CD14-positive monocyte (primary cell): ENCODE data around the gene PDGFB. TPM values are rescaled to one million over a fixed set of nuclear protein-coding genes. Genes with fewer than 3 reads are reported as not detected.

Experiments used
- DNase-seq, 3 donors: peaks; one replicate each; pipeline ENCODE4 v3.0.0-alpha.2; 2011 to 2022
- H2AFZ ChIP-seq: 2 replicates; pipeline ENCODE4 v1.6.0; 2012; ENCODE audit warnings: mild to moderate bottlenecking, low read depth, low read length, inconsistent platforms; ENCODE audit not compliant: insufficient read depth, poor library complexity, severe bottlenecking
- H3K27ac ChIP-seq, 2 donors: 1 replicate in 1 of 2; 2 replicates in 1 of 2; pipeline ENCODE4 v1.5.1; 2012 to 2013; ENCODE audit warnings: low read length in 2 of 2, control low read depth in 1 of 2, inconsistent platforms in 1 of 2, low read depth in 1 of 2, mild to moderate bottlenecking in 1 of 2
- H3K27me3 ChIP-seq, 2 donors: one replicate each; pipeline versions ENCODE4 v1.6.0 to v1.6.1; 2011 to 2013; ENCODE audit warnings: low read length in 2 of 2; ENCODE audit not compliant: control insufficient read depth in 2 of 2, insufficient read depth in 2 of 2
- H3K36me3 ChIP-seq, 2 donors: replicated peaks in 1 of 2; 1 replicate in 1 of 2; 2 replicates in 1 of 2; pipeline versions ENCODE4 v1.5.1 to v1.6.1; 2012 to 2013; ENCODE audit warnings: low read length in 2 of 2, control low read depth in 1 of 2, inconsistent platforms in 1 of 2, mild to moderate bottlenecking in 1 of 2; ENCODE audit not compliant: insufficient read depth in 2 of 2, control insufficient read depth in 1 of 2
- H3K4me1 ChIP-seq, 2 donors: 1 replicate in 1 of 2; 2 replicates in 1 of 2; pipeline versions ENCODE4 v1.5.1 to v1.6.1; 2012 to 2013; ENCODE audit warnings: low read length in 2 of 2, control low read depth in 1 of 2, inconsistent platforms in 1 of 2, mild to moderate bottlenecking in 1 of 2, moderate library complexity in 1 of 2; ENCODE audit not compliant: insufficient read depth in 2 of 2, control insufficient read depth in 1 of 2
- H3K4me2 ChIP-seq: replicated peaks from 2 replicates; pipeline ENCODE3; 2012; ENCODE audit warnings: low read length, moderate library complexity, mild to moderate bottlenecking; ENCODE audit not compliant: poor library complexity, severe bottlenecking; ENCODE audit errors: extremely low read depth
- H3K4me3 ChIP-seq, 3 experiments: fragments of 200-600 bp in 1 of 3; sonication (generic) in 1 of 3; replicated peaks in 1 of 3; 1 replicate in 2 of 3; 2 replicates in 1 of 3; pipeline ENCODE4 v1.5.1; 2011 to 2013; ENCODE audit warnings: low read length in 3 of 3, mild to moderate bottlenecking in 3 of 3, control low read depth in 2 of 3, low read depth in 2 of 3, inconsistent platforms in 1 of 3, moderate library complexity in 1 of 3
- H3K79me2 ChIP-seq: 2 replicates; pipeline ENCODE4 v1.6.0; 2012; ENCODE audit warnings: mild to moderate bottlenecking, control low read depth, inconsistent platforms, low read length, moderate library complexity; ENCODE audit not compliant: insufficient read depth
- H3K9ac ChIP-seq: 2 replicates; pipeline ENCODE4 v1.6.0; 2017; ENCODE audit warnings: low read length, mild to moderate bottlenecking; ENCODE audit not compliant: insufficient read depth, poor library complexity, severe bottlenecking
- H3K9me3 ChIP-seq, 2 donors: replicated peaks in 1 of 2; 1 replicate in 1 of 2; 2 replicates in 1 of 2; pipeline versions ENCODE4 v1.5.1 to v1.6.1; 2012 to 2013; ENCODE audit warnings: low read length in 2 of 2, control low read depth in 1 of 2; ENCODE audit not compliant: control insufficient read depth in 1 of 2, insufficient read depth in 1 of 2
- H4K20me1 ChIP-seq: 2 replicates; pipeline ENCODE4 v1.6.0; 2012; ENCODE audit warnings: mild to moderate bottlenecking, low read length, control low read depth, moderate library complexity; ENCODE audit not compliant: insufficient read depth
- H3K27ac Mint-ChIP-seq, 7 donors: one replicate each; pipeline ENCODE4 v1.8.0; 2020; ENCODE audit warnings: mild to moderate bottlenecking in 7 of 7, mixed read lengths in 7 of 7, moderate library complexity in 6 of 7, inconsistent platforms in 2 of 7
- H3K27me3 Mint-ChIP-seq, 3 donors: one replicate each; pipeline ENCODE4 v1.8.0; 2021 to 2022; ENCODE audit warnings: low read depth in 3 of 3, mild to moderate bottlenecking in 3 of 3, mixed read lengths in 3 of 3, moderate library complexity in 3 of 3, inconsistent platforms in 1 of 3
- H3K36me3 Mint-ChIP-seq, 2 donors: one replicate each; pipeline ENCODE4 v1.8.0; 2020; ENCODE audit warnings: mixed read lengths in 2 of 2, inconsistent platforms in 1 of 2, mild to moderate bottlenecking in 1 of 2
- H3K4me1 Mint-ChIP-seq: one replicate; pipeline ENCODE4 v1.8.0; 2020; ENCODE audit warnings: mild to moderate bottlenecking, mixed read lengths
- H3K4me3 Mint-ChIP-seq, 2 donors: one replicate each; pipeline ENCODE4 v1.8.0; 2020; ENCODE audit warnings: mild to moderate bottlenecking in 2 of 2, mixed read lengths in 2 of 2, moderate library complexity in 1 of 2
- H3K9me3 Mint-ChIP-seq, 7 donors: one replicate each; pipeline ENCODE4 v1.8.0; 2020 to 2022; ENCODE audit warnings: mixed read lengths in 7 of 7, mild to moderate bottlenecking in 6 of 7, moderate library complexity in 6 of 7, inconsistent platforms in 2 of 7
- CTCF ChIP-seq: fragments of 200-600 bp; IDR thresholded peaks from one replicate; pipeline ENCODE4 v1.8.0; 2022; ENCODE audit warnings: antibody characterized with exemption, mild to moderate bottlenecking
- WGBS: methylation state at CpG from one replicate; pipeline ENCODE4 v1.1.5; 2013; ENCODE audit warnings: missing lambda C conversion rate; ENCODE audit not compliant: insufficient coverage; 5-methylcytosine and 5-hydroxymethylcytosine counted together
- intact Hi-C, 2 donors: fragments of 100-400 bp; cut with micrococcal nuclease; formaldehyde crosslinking; loops; one replicate each; pipeline versions ENCODE4 v1.15.0 to v1.15.1; 2023
- polyA plus RNA-seq, 3 donors: library from polyadenylated mRNA; depleted of rRNA in 1 of 3; unstranded in 2 of 3; stranded (reverse) in 1 of 3; fragments of 300-500 nt in 2 of 3; fragments of >200 nt in 1 of 3; fragmentation: Illumina TruSeq in 2 of 3; gene quantifications; 1 replicate in 2 of 3; 2 replicates in 1 of 3; pipeline ENCODE4 v1.2.3, GENCODE V29; 2012 to 2021

Gene PDGFB
- polyA plus RNA-seq, 3 donors = 0.15 TPM; not detected in 2

GRCh38 chr22:39232806-39233709 is 11.7 kb downstream of the PDGFB start:
- H3K4me1 Mint-ChIP-seq = peaks cover 45% of the 10 kb centered on the region
- H3K36me3 ChIP-seq = no peaks in the 10 kb centered on the region
- H3K4me2 ChIP-seq = no peak overlapping the region
- peaks cover 0 to 24% (median 9%) of the 10 kb centered on the region in 7 donors for H3K9me3 Mint-ChIP-seq
- peak overlapping the region in 1 of 2 donors; percentile 78 for H3K4me3 Mint-ChIP-seq
- no peak overlapping the region for H2AFZ ChIP-seq
- H3K36me3 Mint-ChIP-seq = peaks cover 9 to 13% of the 10 kb centered on the region in 2 donors
- TF ChIP-seq CTCF = no peak
- H3K27ac Mint-ChIP-seq = no peak overlapping the region
- H3K9ac ChIP-seq = no peak overlapping the region
- H3K27me3 ChIP-seq = peaks cover 65 to 100% of the 10 kb centered on the region in 2 donors
- H3K4me1 ChIP-seq = peaks cover 9 to 20% of the 10 kb centered on the region in 2 donors
- H3K27me3 Mint-ChIP-seq = peaks cover 94 to 99% (median 99%) of the 10 kb centered on the region in 3 donors
- peaks cover 0 to 33% of the 10 kb centered on the region in 2 donors for H3K9me3 ChIP-seq
- no peaks in the 10 kb centered on the region for H4K20me1 ChIP-seq
- H3K4me3 ChIP-seq = no peak overlapping the region
- 55% methylated on average over 16 of the region's 25 CpGs for WGBS
- no peak for DNase-seq
- intact Hi-C loops = no loop called here
- H3K27ac ChIP-seq = no peak overlapping the region
- no peaks in the 10 kb centered on the region for H3K79me2 ChIP-seq

DNA sequence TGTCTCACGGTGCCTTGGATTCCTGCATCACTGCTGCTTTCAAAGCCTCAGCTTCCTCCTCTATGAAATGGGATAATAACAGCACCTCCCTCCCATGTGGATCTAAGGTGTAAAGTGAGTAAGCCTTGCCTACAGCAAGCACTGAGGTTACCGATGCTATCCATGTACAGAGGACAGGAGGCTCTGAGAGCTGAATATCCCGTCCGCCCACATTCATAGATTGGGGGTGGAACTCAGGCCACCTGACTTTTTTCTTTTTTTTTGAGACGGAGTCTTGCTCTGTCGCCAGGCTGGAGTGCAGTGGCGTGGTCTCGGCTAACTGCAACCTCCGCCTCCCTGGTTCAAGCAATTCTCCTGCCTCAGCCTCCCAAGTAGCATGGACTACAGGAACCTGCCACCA is 12.5 kb downstream of the PDGFB start:
- H2AFZ ChIP-seq = no peak overlapping the region
- H3K9me3 ChIP-seq = peaks cover 0 to 25% of the 10 kb centered on the region in 2 donors
- no peak overlapping the region for H3K4me2 ChIP-seq
- DNase-seq = no peak
- Mint-ChIP-seq H3K4me1 (peaks cover 40% of the 10 kb centered on the region), H3K9me3 (peaks cover 0 to 20% (median 9%) of the 10 kb centered on the region in 7 donors), H3K27ac (no peak overlapping the region), H3K36me3 (peaks cover 9 to 13% of the 10 kb centered on the region in 2 donors), H3K4me3 (peak overlapping the region in 1 of 2 donors; percentile 78), H3K27me3 (peaks cover 93 to 99% (median 94%) of the 10 kb centered on the region in 3 donors)
- H3K9ac ChIP-seq = no peak overlapping the region
- H3K4me1 ChIP-seq = peaks cover 9 to 20% of the 10 kb centered on the region in 2 donors
- 96% methylated on average over 7 of the region's 9 CpGs for WGBS
- peaks cover 58 to 99% of the 10 kb centered on the region in 2 donors for H3K27me3 ChIP-seq
- intact Hi-C loops = no loop called here
- H3K36me3 ChIP-seq = no peaks in the 10 kb centered on the region
- H4K20me1 ChIP-seq = no peaks in the 10 kb centered on the region
- H3K4me3 ChIP-seq = no peak overlapping the region
- H3K79me2 ChIP-seq = no peaks in the 10 kb centered on the region
- no peak overlapping the region for H3K27ac ChIP-seq
- no peak for TF ChIP-seq CTCF
